KBM-7 (cell line): ENCODE measurements around the gene GPC5.
"Not testable (repeated sequence)": the region's sequence is repeated elsewhere in the genome, so short reads cannot be mapped to it uniquely, and the experiment has no call there.

ENCODE experiments used
- DNase-seq: peaks from one replicate; pipeline ENCODE4 v3.0.0-alpha.2; 2015
- in situ Hi-C: fragments of 300-500 bp; cut with MboI; formaldehyde crosslinking; loops from 2 replicates; pipeline ENCODE4 v1.14.3; 2020; ENCODE audit warnings: low sequenced_read_pairs, low pct_unique_long_range_greater_than_20kb, mixed read lengths

The GPC5 gene

GRCh38 chr13:92414851-92415250 lies 1016.4 kb downstream of the GPC5 start:
- in situ Hi-C loops, result no loop called here

GRCh38 chr13:92415781-92416180 lies 1017.4 kb downstream of the GPC5 start:
- in situ Hi-C loops, result no loop called here
- DNase-seq, result no peak

More at GRCh38 chr13:92414851-92415250, 1016.4 kb downstream of the GPC5 start:
- no peak for DNase-seq

GRCh38 chr13:92418818-92419412 lies 1020.5 kb downstream of the GPC5 start:
- in situ Hi-C loops, result no loop called here

GRCh38 chr13:92429231-92429630 lies 1030.8 kb downstream of the GPC5 start:
- DNase-seq, result no peak
- in situ Hi-C loops, result no loop called here

More at GRCh38 chr13:92418818-92419412, 1020.5 kb downstream of the GPC5 start:
- DNase-seq, result no peak

- DNase-seq, result no peak
- in situ Hi-C loops, result no loop called here
Observed at GRCh38 chr13:92433386-92433785, 1035.0 kb downstream of the GPC5 start.

- in situ Hi-C loops, result no loop called here
- DNase-seq, result no peak
Observed at GRCh38 chr13:92433963-92434362, 1035.5 kb downstream of the GPC5 start.

GRCh38 chr13:92436924-92437323 lies 1038.5 kb downstream of the GPC5 start:
- in situ Hi-C loops, result no loop called here
- no peak for DNase-seq

GRCh38 chr13:92444244-92444643 lies 1045.8 kb downstream of the GPC5 start:
- in situ Hi-C loops, result no loop called here
- no peak for DNase-seq

- in situ Hi-C loops, result no loop called here
- no peak for DNase-seq
Observed at GRCh38 chr13:92451060-92451459, 1052.6 kb downstream of the GPC5 start.

- in situ Hi-C loops, result no loop called here
- DNase-seq, result no peak
Observed at GRCh38 chr13:92452840-92453239, 1054.4 kb downstream of the GPC5 start.

- in situ Hi-C loops, result no loop called here
- DNase-seq, result no peak
Observed at GRCh38 chr13:92459306-92459705, 1060.9 kb downstream of the GPC5 start.

GRCh38 chr13:92460479-92460878 lies 1062.1 kb downstream of the GPC5 start:
- no peak for DNase-seq
- in situ Hi-C loops, result no loop called here

- in situ Hi-C loops, result no loop called here
- DNase-seq, result no peak
Observed at GRCh38 chr13:92461402-92461801, 1063.0 kb downstream of the GPC5 start.

- in situ Hi-C loops, result no loop called here
- DNase-seq, result no peak
Observed at GRCh38 chr13:92461831-92462230, 1063.4 kb downstream of the GPC5 start.

GRCh38 chr13:92463134-92463533 lies 1064.7 kb downstream of the GPC5 start:
- no peak for DNase-seq
- in situ Hi-C loops, result no loop called here

GRCh38 chr13:92473765-92474475 lies 1075.5 kb downstream of the GPC5 start:
- DNase-seq, result no peak
- in situ Hi-C loops, result no loop called here

- DNase-seq, result no peak
- in situ Hi-C loops, result no loop called here
Observed at GRCh38 chr13:92480387-92480786, 1082.0 kb downstream of the GPC5 start.

- DNase-seq, in situ Hi-C loops: not testable (repeated sequence)
Observed at GRCh38 chr13:92482790-92483189, 1084.4 kb downstream of the GPC5 start.

GRCh38 chr13:92483894-92484293 lies 1085.5 kb downstream of the GPC5 start:
- in situ Hi-C loops, result no loop called here
- no peak for DNase-seq

GRCh38 chr13:92487238-92487637 lies 1088.8 kb downstream of the GPC5 start:
- in situ Hi-C loops, result no loop called here
- no peak for DNase-seq
